ENCODE data around the gene GPR37L1.
"Not testable (repeated sequence)": the region's sequence is repeated elsewhere in the genome, so short reads cannot be mapped to it uniquely, and the experiment has no call there.

- not testable (repeated sequence) for TF ChIP-seq CTCF (IDR thresholded peaks at IDR 0.05; ENCODE audit: low read depth, low read length); POLR2A (IDR thresholded peaks at IDR 0.05; ENCODE audit: extremely low read depth, insufficient read length); MAX (IDR thresholded peaks at IDR 0.05; ENCODE audit: low read depth, low read length); MYC (IDR thresholded peaks at IDR 0.05; ENCODE audit: low read depth, low read length)
Measured at GRCh38 chr1:202167054-202167453, 44.3 kb downstream of the GPR37L1 start.

Data from NB4 (cell line).